Cardiac fibroblast (primary cell): ENCODE results near the gene DOLPP1.

Experiments used
- DNase-seq, 2 donors: peaks; one replicate each; pipeline versions ENCODE4 v3.0.0 to v3.0.0-alpha.2; 2010; ENCODE audit warnings: low read depth in 2 of 2
- H3K4me3 ChIP-seq, 2 donors: replicated peaks in 1 of 2; 1 replicate in 1 of 2; 2 replicates in 1 of 2; pipeline ENCODE4 v1.5.1; 2011; ENCODE audit warnings: low read depth in 2 of 2, low read length in 2 of 2, mild to moderate bottlenecking in 2 of 2, moderate library complexity in 1 of 2
- CTCF ChIP-seq: IDR thresholded peaks from one replicate; pipeline ENCODE4 v1.5.1; 2011; ENCODE audit warnings: low read depth, mild to moderate bottlenecking, low read length, inconsistent platforms

The DOLPP1 gene

GRCh38 chr9:129036923-129037766 is 43.8 kb upstream of the DOLPP1 start:
- no peak for TF ChIP-seq CTCF
- DNase-seq = peak in 1 of 2 donors; percentile 12

GRCh38 chr9:129037767-129038098 is 43.2 kb upstream of the DOLPP1 start:
- no peak for TF ChIP-seq CTCF
- DNase-seq = peak; percentile 11 to 32
- peak overlapping the region; percentile 100 for H3K4me3 ChIP-seq

More at GRCh38 chr9:129036923-129037766, 43.8 kb upstream of the DOLPP1 start:
- H3K4me3 ChIP-seq = peak overlapping the region; percentile 100

GRCh38 chr9:129038109-129038852 is 42.6 kb upstream of the DOLPP1 start:
- TF ChIP-seq CTCF = no peak
- peak overlapping the region in 1 of 2 donors; percentile 24 for H3K4me3 ChIP-seq

GRCh38 chr9:129040113-129040643 is 40.7 kb upstream of the DOLPP1 start:
- no peak overlapping the region for H3K4me3 ChIP-seq
- DNase-seq = no peak
- no peak for TF ChIP-seq CTCF

More at GRCh38 chr9:129038109-129038852, 42.6 kb upstream of the DOLPP1 start:
- peak; percentile 13 to 26 for DNase-seq

- DNase-seq = no peak
- H3K4me3 ChIP-seq = no peak overlapping the region
- TF ChIP-seq CTCF = no peak
These were observed 38.9 kb upstream of the DOLPP1 start for GRCh38 chr9:129042016-129042415.

- no peak for DNase-seq
- no peak overlapping the region for H3K4me3 ChIP-seq
- no peak for TF ChIP-seq CTCF
These were observed 28.3 kb upstream of the DOLPP1 start for GRCh38 chr9:129052592-129052991.
